Memory B cell (primary cell): Measurements from ENCODE around the gene CLRN1.
A peak's percentile ranks its signal among the peaks of the same experiment; 100 is the strongest.

Experiments used
- ATAC-seq: fragments of 150-1000 bp; cut with Tn5 transposase; 2 replicates; pipeline ENCODE4 v1.10.0; 2021; ENCODE audit warnings: low read depth, mild to moderate bottlenecking, moderate library complexity
- DNase-seq, 2 donors: peaks; one replicate each; pipeline ENCODE4 v3.0.0; 2022; ENCODE audit warnings: low spot score in 2 of 2
- H3K27ac Mint-ChIP-seq: one replicate; pipeline ENCODE4 v1.8.0; 2022; ENCODE audit warnings: mild to moderate bottlenecking, moderate library complexity, mixed read lengths
- H3K27me3 Mint-ChIP-seq: one replicate; pipeline ENCODE4 v1.8.0; 2022; ENCODE audit warnings: mixed read lengths
- H3K36me3 Mint-ChIP-seq: one replicate; pipeline ENCODE4 v1.8.0; 2022; ENCODE audit warnings: mild to moderate bottlenecking, mixed read lengths
- H3K4me1 Mint-ChIP-seq: one replicate; pipeline ENCODE4 v1.8.0; 2022; ENCODE audit warnings: mixed read lengths
- H3K4me3 Mint-ChIP-seq: one replicate; pipeline ENCODE4 v1.8.0; 2022; ENCODE audit warnings: mild to moderate bottlenecking, moderate library complexity, mixed read lengths
- H3K9me3 Mint-ChIP-seq: one replicate; pipeline ENCODE4 v1.8.0; 2022; ENCODE audit warnings: mixed read lengths

CLRN1 gene

GRCh38 chr3:150960708-150961684 is 11.5 kb downstream of the CLRN1 start:
- Mint-ChIP-seq H3K36me3 (no peaks in the 10 kb centered on the region), H3K27me3 (peaks cover 20% of the 10 kb centered on the region), H3K4me3 (no peak overlapping the region), H3K4me1 (no peaks in the 10 kb centered on the region), H3K9me3 (no peaks in the 10 kb centered on the region), H3K27ac (no peak overlapping the region)
- ATAC-seq: no peak
- DNase-seq: no peak

GRCh38 chr3:150958683-150959082 is 13.8 kb downstream of the CLRN1 start:
- DNase-seq (no peak), ATAC-seq (no peak)
- H3K27me3 Mint-ChIP-seq: peaks cover 20% of the 10 kb centered on the region
- H3K9me3 Mint-ChIP-seq: no peaks in the 10 kb centered on the region
- no peak overlapping the region for H3K4me3 Mint-ChIP-seq
- no peak overlapping the region for H3K27ac Mint-ChIP-seq
- no peaks in the 10 kb centered on the region for H3K4me1 Mint-ChIP-seq
- no peaks in the 10 kb centered on the region for H3K36me3 Mint-ChIP-seq

- Mint-ChIP-seq H3K4me1 (no peaks in the 10 kb centered on the region), H3K4me3 (no peak overlapping the region), H3K9me3 (no peaks in the 10 kb centered on the region), H3K36me3 (no peaks in the 10 kb centered on the region), H3K27me3 (peaks cover 12% of the 10 kb centered on the region), H3K27ac (no peak overlapping the region)
- DNase-seq (no peak), ATAC-seq (no peak)
These were observed 16.2 kb downstream of the CLRN1 start for GRCh38 chr3:150956376-150956775.

GRCh38 chr3:150951923-150952322 is 20.6 kb downstream of the CLRN1 start:
- ATAC-seq (no peak), DNase-seq (no peak)
- Mint-ChIP-seq H3K27me3 (peaks cover 6% of the 10 kb centered on the region), H3K4me1 (no peaks in the 10 kb centered on the region), H3K36me3 (no peaks in the 10 kb centered on the region), H3K27ac (no peak overlapping the region), H3K9me3 (peaks cover 2% of the 10 kb centered on the region), H3K4me3 (no peak overlapping the region)

- DNase-seq (no peak), ATAC-seq (no peak)
- Mint-ChIP-seq H3K36me3 (no peaks in the 10 kb centered on the region), H3K27me3 (peaks cover 24% of the 10 kb centered on the region), H3K4me1 (no peaks in the 10 kb centered on the region), H3K9me3 (no peaks in the 10 kb centered on the region), H3K4me3 (no peak overlapping the region), H3K27ac (no peak overlapping the region)
These were observed 27.1 kb downstream of the CLRN1 start for GRCh38 chr3:150945226-150946032.

GRCh38 chr3:150942221-150942620 is 30.3 kb downstream of the CLRN1 start:
- Mint-ChIP-seq H3K27me3 (peaks cover 35% of the 10 kb centered on the region), H3K36me3 (no peaks in the 10 kb centered on the region), H3K27ac (no peak overlapping the region), H3K4me3 (no peak overlapping the region), H3K9me3 (no peaks in the 10 kb centered on the region), H3K4me1 (no peaks in the 10 kb centered on the region)
- no peak for DNase-seq
- ATAC-seq: no peak

GRCh38 chr3:150936693-150937092 is 35.8 kb downstream of the CLRN1 start:
- Mint-ChIP-seq H3K27ac (no peak overlapping the region), H3K4me3 (no peak overlapping the region), H3K9me3 (no peaks in the 10 kb centered on the region), H3K4me1 (peaks cover 2% of the 10 kb centered on the region), H3K27me3 (peaks cover 26% of the 10 kb centered on the region), H3K36me3 (no peaks in the 10 kb centered on the region)
- no peak for DNase-seq
- ATAC-seq: no peak

- Mint-ChIP-seq H3K4me1 (peaks cover 2% of the 10 kb centered on the region), H3K4me3 (no peak overlapping the region), H3K36me3 (no peaks in the 10 kb centered on the region), H3K27ac (no peak overlapping the region), H3K9me3 (no peaks in the 10 kb centered on the region), H3K27me3 (peaks cover 23% of the 10 kb centered on the region)
- ATAC-seq (no peak), DNase-seq (no peak)
These were observed 39.0 kb downstream of the CLRN1 start for GRCh38 chr3:150933473-150933995.

- Mint-ChIP-seq H3K4me1 (peaks cover 2% of the 10 kb centered on the region), H3K4me3 (no peak overlapping the region), H3K27ac (no peak overlapping the region), H3K27me3 (peaks cover 17% of the 10 kb centered on the region), H3K36me3 (no peaks in the 10 kb centered on the region), H3K9me3 (no peaks in the 10 kb centered on the region)
- no peak for DNase-seq
- no peak for ATAC-seq
These were observed 40.8 kb downstream of the CLRN1 start for GRCh38 chr3:150931745-150932144.

- Mint-ChIP-seq H3K9me3 (no peaks in the 10 kb centered on the region), H3K27me3 (peaks cover 15% of the 10 kb centered on the region), H3K27ac (no peak overlapping the region), H3K36me3 (no peaks in the 10 kb centered on the region), H3K4me1 (peaks cover 2% of the 10 kb centered on the region), H3K4me3 (no peak overlapping the region)
- no peak for DNase-seq
- ATAC-seq: no peak
These were observed 41.7 kb downstream of the CLRN1 start for GRCh38 chr3:150930839-150931238.

- H3K4me3 Mint-ChIP-seq: no peak overlapping the region
- ATAC-seq: no peak
- H3K27me3 Mint-ChIP-seq: peaks cover 15% of the 10 kb centered on the region
- no peaks in the 10 kb centered on the region for H3K9me3 Mint-ChIP-seq
- peaks cover 8% of the 10 kb centered on the region for H3K4me1 Mint-ChIP-seq
- no peak for DNase-seq
- H3K36me3 Mint-ChIP-seq: no peaks in the 10 kb centered on the region
- no peak overlapping the region for H3K27ac Mint-ChIP-seq
These were observed 44.3 kb downstream of the CLRN1 start for GRCh38 chr3:150928234-150928633.

- DNase-seq (no peak), ATAC-seq (peak; percentile 42)
- H3K36me3 Mint-ChIP-seq: no peaks in the 10 kb centered on the region
- H3K4me1 Mint-ChIP-seq: peaks cover 8% of the 10 kb centered on the region
- no peaks in the 10 kb centered on the region for H3K9me3 Mint-ChIP-seq
- peaks cover 10% of the 10 kb centered on the region for H3K27me3 Mint-ChIP-seq
- H3K4me3 Mint-ChIP-seq: no peak overlapping the region
- no peak overlapping the region for H3K27ac Mint-ChIP-seq
These were observed 46.2 kb downstream of the CLRN1 start for GRCh38 chr3:150926328-150926727.

- Mint-ChIP-seq H3K4me3 (peak overlapping the region; percentile 60), H3K27ac (no peak overlapping the region), H3K4me1 (peaks cover 8% of the 10 kb centered on the region), H3K36me3 (no peaks in the 10 kb centered on the region), H3K27me3 (peaks cover 10% of the 10 kb centered on the region), H3K9me3 (no peaks in the 10 kb centered on the region)
- ATAC-seq: peak; percentile 87
- DNase-seq: peak; percentile 41 to 47
These were observed 46.8 kb downstream of the CLRN1 start for GRCh38 chr3:150925751-150926201.

- DNase-seq (no peak), ATAC-seq (no peak)
- Mint-ChIP-seq H3K4me1 (peaks cover 8% of the 10 kb centered on the region), H3K27me3 (peaks cover 12% of the 10 kb centered on the region), H3K4me3 (no peak overlapping the region), H3K36me3 (no peaks in the 10 kb centered on the region), H3K9me3 (no peaks in the 10 kb centered on the region), H3K27ac (no peak overlapping the region)
These were observed 49.9 kb downstream of the CLRN1 start for GRCh38 chr3:150922611-150923010.
